Head of caudate nucleus (tissue), 42 donors: ENCODE data around the gene RAB3GAP2.
A peak's percentile ranks its signal among the peaks of the same experiment; 100 is the strongest.
"Not testable (repeated sequence)": the region's sequence is repeated elsewhere in the genome, so short reads cannot be mapped to it uniquely, and the experiment has no call there.

ENCODE experiments used
- DNase-seq, 42 donors: peaks; one replicate each; pipeline versions ENCODE4 v3.0.0 to v3.0.0-alpha.2; 2020 to 2021; ENCODE audit warnings: mixed read lengths in 7 of 42
- intact Hi-C: fragments of 100-400 bp; cut with DNase I; formaldehyde crosslinking; loops from one replicate; pipeline ENCODE4 v1.15.0; 2022

The RAB3GAP2 gene

GRCh38 chr1:220169887-220170286 lies 102.4 kb downstream of the RAB3GAP2 start:
- DNase-seq, intact Hi-C loops: not testable (repeated sequence)

GRCh38 chr1:220166853-220167252 lies 105.4 kb downstream of the RAB3GAP2 start:
- DNase-seq: no peak
- intact Hi-C loops: no loop called here

GRCh38 chr1:220164517-220164916 lies 107.7 kb downstream of the RAB3GAP2 start:
- no peak for DNase-seq
- intact Hi-C loops: no loop called here

- no peak for DNase-seq
- intact Hi-C loops: no loop called here
Observed at GRCh38 chr1:220164116-220164515, 108.1 kb downstream of the RAB3GAP2 start.

GRCh38 chr1:220160027-220160426 lies 112.2 kb downstream of the RAB3GAP2 start:
- intact Hi-C loops: no loop called here
- no peak for DNase-seq

GRCh38 chr1:220159041-220159440 lies 113.2 kb downstream of the RAB3GAP2 start:
- no peak for DNase-seq
- intact Hi-C loops: no loop called here

- intact Hi-C loops, DNase-seq: not testable (repeated sequence)
Observed at GRCh38 chr1:220158530-220158929, 113.7 kb downstream of the RAB3GAP2 start.

- intact Hi-C loops: no loop called here
- no peak for DNase-seq
Observed at GRCh38 chr1:220157738-220158137, 114.5 kb downstream of the RAB3GAP2 start.

- no peak for DNase-seq
- intact Hi-C loops: no loop called here
Observed at GRCh38 chr1:220156620-220157146, 115.6 kb downstream of the RAB3GAP2 start.

GRCh38 chr1:220153147-220153546 lies 119.1 kb downstream of the RAB3GAP2 start:
- intact Hi-C loops: no loop called here
- DNase-seq: no peak

- peak in 28 of 42 donors; percentile 7 to 65 (median 32) for DNase-seq
- intact Hi-C loops: no loop called here
Observed at GRCh38 chr1:220151454-220151853, 120.8 kb downstream of the RAB3GAP2 start.

GRCh38 chr1:220149742-220150141 lies 122.5 kb downstream of the RAB3GAP2 start:
- no peak for DNase-seq
- intact Hi-C loops: no loop called here

- intact Hi-C loops: no loop called here
- DNase-seq: no peak
Observed at GRCh38 chr1:220144051-220144450, 128.2 kb downstream of the RAB3GAP2 start.

GRCh38 chr1:220139966-220140365 lies 132.3 kb downstream of the RAB3GAP2 start:
- intact Hi-C loops: no loop called here
- DNase-seq: no peak

GRCh38 chr1:220137019-220137786 lies 135.1 kb downstream of the RAB3GAP2 start:
- intact Hi-C loops: no loop called here
- no peak for DNase-seq

- DNase-seq: no peak
- intact Hi-C loops: no loop called here
Observed at GRCh38 chr1:220135755-220136154, 136.5 kb downstream of the RAB3GAP2 start.

GRCh38 chr1:220129479-220130210 lies 142.6 kb downstream of the RAB3GAP2 start:
- DNase-seq: no peak
- intact Hi-C loops: no loop called here

- intact Hi-C loops: no loop called here
- no peak for DNase-seq
Observed at GRCh38 chr1:220127076-220127475, 145.2 kb downstream of the RAB3GAP2 start.

GRCh38 chr1:220124542-220124941 lies 147.7 kb downstream of the RAB3GAP2 start:
- DNase-seq: no peak
- intact Hi-C loops: no loop called here

- intact Hi-C loops: no loop called here
- DNase-seq: no peak
Observed at GRCh38 chr1:220123889-220124288, 148.4 kb downstream of the RAB3GAP2 start.
